DND-41 (cell line): ENCODE results near the gene ZMPSTE24.

Source experiments
- CTCF ChIP-seq: IDR thresholded peaks from 2 replicates; pipeline ENCODE4 v1.5.1; 2012; ENCODE audit warnings: borderline replicate concordance, low read length, moderate library complexity, mild to moderate bottlenecking; ENCODE audit not compliant: poor library complexity, severe bottlenecking; ENCODE audit errors: extremely low read depth
- EZH2 ChIP-seq: IDR thresholded peaks from 3 replicates; pipeline ENCODE4 v1.6.1; 2012; ENCODE audit warnings: borderline replicate concordance, low read depth, mild to moderate bottlenecking, moderate library complexity, low read length, inconsistent platforms; ENCODE audit not compliant: severe bottlenecking

- TF ChIP-seq CTCF (no peak), EZH2 (no peak)
These were observed 14.7 kb downstream of the ZMPSTE24 start for GRCh38 chr1:40272653-40273213.
